Type B pancreatic cell (in vitro differentiated cells): Measurements from ENCODE around the gene TTC12. TPM values are rescaled to one million over a fixed set of nuclear protein-coding genes. Genes with fewer than 3 reads are reported as not detected.

Experiments used
- DNase-seq: peaks from one replicate; pipeline ENCODE4 v3.0.0; 2021; ENCODE audit warnings: mixed read lengths; ENCODE audit not compliant: unreplicated experiment; ENCODE audit errors: extremely low spot score
- H3K27ac Mint-ChIP-seq: 2 replicates; pipeline ENCODE4 v1.8.0; 2021; ENCODE audit warnings: mild to moderate bottlenecking, mixed read lengths
- H3K27me3 Mint-ChIP-seq: 2 replicates; pipeline ENCODE4 v1.8.0; 2021; ENCODE audit warnings: mixed read lengths
- H3K36me3 Mint-ChIP-seq: 2 replicates; pipeline ENCODE4 v1.8.0; 2021; ENCODE audit warnings: mixed read lengths
- H3K4me1 Mint-ChIP-seq: one replicate; pipeline ENCODE4 v1.8.0; 2021; ENCODE audit warnings: mixed read lengths; ENCODE audit not compliant: unreplicated experiment
- H3K4me3 Mint-ChIP-seq: 2 replicates; pipeline ENCODE4 v1.8.0; 2021; ENCODE audit warnings: mild to moderate bottlenecking, mixed read lengths
- H3K9me3 Mint-ChIP-seq: 2 replicates; pipeline ENCODE4 v1.8.0; 2021; ENCODE audit warnings: mixed read lengths
- total RNA-seq: library from RNA; stranded (reverse); gene quantifications from 2 replicates; pipeline ENCODE4 v1.2.1, GENCODE V29; 2021; ENCODE audit warnings: low replicate concordance
- TF ChIP-seq, protein P1 (sequence below): fragments of 200-600 bp; sonication (generic); conservative IDR thresholded peaks from 2 replicates; pipeline ENCODE4 v1.5.0; 2021; ENCODE audit warnings: antibody characterized with exemption, mild to moderate bottlenecking

Gene TTC12
- total RNA-seq, 1 donor from 2014 or later = 27.6 TPM

DNA sequence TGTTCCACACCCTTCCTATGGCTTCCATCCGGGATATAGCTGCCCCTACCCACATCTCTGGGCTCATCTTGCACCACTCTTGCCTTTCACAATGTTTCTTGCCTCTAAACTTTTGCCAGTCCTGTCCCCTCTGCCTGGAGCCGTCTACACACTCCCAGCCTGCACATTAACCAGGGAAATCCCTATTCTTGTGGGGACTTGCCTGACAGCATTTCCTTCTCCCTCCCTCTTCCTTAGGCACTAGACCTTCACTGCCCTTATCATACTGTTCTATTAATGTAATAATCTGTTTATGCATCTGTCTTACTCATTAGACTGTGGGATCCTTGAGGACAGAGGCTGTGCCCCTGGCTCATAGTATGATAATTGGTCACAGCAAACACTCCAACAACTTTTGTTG lies 5.8 kb upstream of the TTC12 start:
- H3K36me3 Mint-ChIP-seq = no peaks in the 10 kb centered on the region
- H3K4me3 Mint-ChIP-seq = no peak overlapping the region
- peaks cover 6% of the 10 kb centered on the region for H3K4me1 Mint-ChIP-seq
- no peak overlapping the region for H3K27ac Mint-ChIP-seq
- no peaks in the 10 kb centered on the region for H3K9me3 Mint-ChIP-seq
- TF ChIP-seq, protein P1, sequence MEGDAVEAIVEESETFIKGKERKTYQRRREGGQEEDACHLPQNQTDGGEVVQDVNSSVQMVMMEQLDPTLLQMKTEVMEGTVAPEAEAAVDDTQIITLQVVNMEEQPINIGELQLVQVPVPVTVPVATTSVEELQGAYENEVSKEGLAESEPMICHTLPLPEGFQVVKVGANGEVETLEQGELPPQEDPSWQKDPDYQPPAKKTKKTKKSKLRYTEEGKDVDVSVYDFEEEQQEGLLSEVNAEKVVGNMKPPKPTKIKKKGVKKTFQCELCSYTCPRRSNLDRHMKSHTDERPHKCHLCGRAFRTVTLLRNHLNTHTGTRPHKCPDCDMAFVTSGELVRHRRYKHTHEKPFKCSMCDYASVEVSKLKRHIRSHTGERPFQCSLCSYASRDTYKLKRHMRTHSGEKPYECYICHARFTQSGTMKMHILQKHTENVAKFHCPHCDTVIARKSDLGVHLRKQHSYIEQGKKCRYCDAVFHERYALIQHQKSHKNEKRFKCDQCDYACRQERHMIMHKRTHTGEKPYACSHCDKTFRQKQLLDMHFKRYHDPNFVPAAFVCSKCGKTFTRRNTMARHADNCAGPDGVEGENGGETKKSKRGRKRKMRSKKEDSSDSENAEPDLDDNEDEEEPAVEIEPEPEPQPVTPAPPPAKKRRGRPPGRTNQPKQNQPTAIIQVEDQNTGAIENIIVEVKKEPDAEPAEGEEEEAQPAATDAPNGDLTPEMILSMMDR = no peak
- no peak for DNase-seq
- H3K27me3 Mint-ChIP-seq = peaks cover 18% of the 10 kb centered on the region

DNA sequence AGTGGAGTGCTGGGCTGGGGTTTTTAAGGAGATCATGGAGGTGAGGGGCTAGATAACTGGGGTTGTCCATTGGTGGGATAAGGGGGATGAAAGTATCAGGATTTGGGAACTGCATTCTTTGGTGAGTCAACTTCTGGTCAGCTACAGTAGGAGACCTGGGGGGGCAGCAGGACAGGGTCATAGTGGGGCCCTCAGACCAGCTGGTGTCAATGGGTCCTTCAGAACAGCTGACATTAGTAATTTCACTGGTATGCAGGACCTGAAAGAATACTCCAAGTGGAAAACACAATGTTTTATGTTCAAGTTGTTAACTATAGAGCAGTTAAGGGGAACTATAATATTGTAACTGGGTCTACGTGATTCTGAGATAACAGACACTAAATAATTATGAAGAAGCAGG lies 2.8 kb upstream of the TTC12 start:
- peaks cover 3% of the 10 kb centered on the region for H3K36me3 Mint-ChIP-seq
- no peak overlapping the region for H3K27ac Mint-ChIP-seq
- H3K4me3 Mint-ChIP-seq = no peak overlapping the region
- TF ChIP-seq, protein P1 = no peak
- H3K27me3 Mint-ChIP-seq = peaks cover 15% of the 10 kb centered on the region
- no peak for DNase-seq
- no peaks in the 10 kb centered on the region for H3K9me3 Mint-ChIP-seq
- H3K4me1 Mint-ChIP-seq = peaks cover 21% of the 10 kb centered on the region

DNA sequence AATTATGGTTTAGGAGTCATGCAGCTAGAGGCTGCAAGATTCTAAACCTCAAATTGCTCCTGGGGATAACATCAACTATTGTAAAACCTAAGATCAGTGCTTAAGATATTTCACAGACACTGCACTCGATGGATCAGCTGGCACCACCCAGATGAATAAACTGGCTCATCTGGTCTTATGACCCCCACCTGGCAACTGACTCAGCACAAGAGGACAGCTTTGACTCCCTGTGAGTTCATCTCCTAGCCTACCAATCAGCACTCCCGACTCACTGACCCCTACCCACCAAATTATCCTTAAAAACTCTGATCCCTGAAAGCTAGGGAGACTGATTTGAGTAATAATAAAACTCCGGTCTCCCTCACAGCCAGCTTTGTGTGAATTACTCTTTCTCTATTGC lies 782 bp upstream of the TTC12 start:
- Mint-ChIP-seq H3K27ac (peak overlapping the region; percentile 32), H3K4me3 (peak overlapping the region; percentile 89), H3K9me3 (peaks cover 9% of the 10 kb centered on the region), H3K27me3 (peaks cover 1% of the 10 kb centered on the region), H3K4me1 (peaks cover 27% of the 10 kb centered on the region), H3K36me3 (peaks cover 18% of the 10 kb centered on the region)
- DNase-seq = no peak
- TF ChIP-seq, protein P1 = no peak

DNA sequence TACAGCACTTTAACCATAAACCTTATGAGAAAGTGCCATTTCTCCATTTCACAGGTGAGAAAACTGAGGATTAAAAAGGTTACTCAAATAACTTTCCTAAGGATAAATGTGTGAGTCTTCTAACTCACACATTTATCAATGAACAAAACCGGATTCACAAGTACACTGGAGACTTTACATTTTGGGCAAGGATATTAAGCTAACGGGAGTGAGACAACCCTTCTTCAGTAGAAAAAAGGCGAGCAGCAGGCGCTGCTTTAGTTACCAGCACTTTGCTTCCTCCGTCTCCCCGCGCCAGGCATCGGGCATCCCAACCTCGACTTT lies 356 bp upstream of the TTC12 start:
- peaks cover 22% of the 10 kb centered on the region for H3K36me3 Mint-ChIP-seq
- H3K27ac Mint-ChIP-seq = peak overlapping the region; percentile 32
- no peaks in the 10 kb centered on the region for H3K27me3 Mint-ChIP-seq
- no peak for DNase-seq
- peaks cover 27% of the 10 kb centered on the region for H3K4me1 Mint-ChIP-seq
- H3K4me3 Mint-ChIP-seq = peak overlapping the region; percentile 89
- H3K9me3 Mint-ChIP-seq = peaks cover 10% of the 10 kb centered on the region
- TF ChIP-seq, protein P1 = no peak

DNA sequence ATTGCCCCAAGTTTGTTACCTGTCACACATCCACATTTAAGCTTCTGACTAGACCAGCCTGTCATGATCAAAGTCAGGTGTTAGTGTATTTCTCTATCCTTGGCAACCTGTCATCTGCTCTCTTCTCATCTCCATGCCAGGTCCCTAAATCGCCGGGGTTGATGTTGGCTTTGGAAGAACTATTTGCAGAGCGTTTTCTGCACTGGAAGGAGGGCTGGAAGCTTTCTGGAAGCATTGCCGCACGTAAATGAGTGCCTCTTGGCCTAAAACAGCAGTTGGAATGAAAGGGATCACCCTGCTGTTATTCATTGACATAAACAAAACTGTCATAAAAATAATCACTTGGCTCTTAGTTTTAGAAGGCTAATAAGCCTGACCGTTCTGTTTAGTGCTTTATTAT lies 1.4 kb downstream of the TTC12 start:
- TF ChIP-seq, protein P1 = no peak
- peaks cover 15% of the 10 kb centered on the region for H3K9me3 Mint-ChIP-seq
- no peak for DNase-seq
- H3K4me3 Mint-ChIP-seq = peak overlapping the region; percentile 89
- H3K27me3 Mint-ChIP-seq = no peaks in the 10 kb centered on the region
- H3K4me1 Mint-ChIP-seq = peaks cover 27% of the 10 kb centered on the region
- peaks cover 34% of the 10 kb centered on the region for H3K36me3 Mint-ChIP-seq
- no peak overlapping the region for H3K27ac Mint-ChIP-seq

DNA sequence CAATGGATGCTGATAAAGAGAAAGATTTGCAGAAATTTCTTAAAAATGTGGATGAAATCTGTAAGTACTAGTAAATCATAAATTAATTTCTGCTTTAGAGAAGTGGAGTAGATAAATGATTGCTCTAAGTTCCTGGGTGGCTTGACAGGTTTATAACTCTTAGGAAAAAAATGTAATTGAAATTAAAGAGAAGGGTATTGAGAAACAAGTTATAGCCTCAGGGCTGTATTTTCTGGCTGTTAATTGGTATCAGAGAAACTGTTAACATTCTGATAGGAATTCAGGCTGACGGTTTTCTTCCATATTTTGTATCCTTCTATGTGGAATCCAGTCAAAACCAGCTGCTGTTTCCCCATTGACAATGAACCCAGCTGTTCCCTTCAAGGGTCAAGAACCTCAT lies 1.9 kb downstream of the TTC12 start:
- H3K27me3 Mint-ChIP-seq = no peaks in the 10 kb centered on the region
- peaks cover 34% of the 10 kb centered on the region for H3K36me3 Mint-ChIP-seq
- no peak for DNase-seq
- TF ChIP-seq, protein P1 = no peak
- peaks cover 15% of the 10 kb centered on the region for H3K9me3 Mint-ChIP-seq
- peak overlapping the region; percentile 12 for H3K4me3 Mint-ChIP-seq
- H3K27ac Mint-ChIP-seq = no peak overlapping the region
- peaks cover 27% of the 10 kb centered on the region for H3K4me1 Mint-ChIP-seq
